Activated CD8-positive, alpha-beta T cell treated with anti-CD3 and anti-CD28 coated beads for 36 hours (primary cell): ENCODE results near the gene B3GLCT. TPM values are rescaled to one million over a fixed set of nuclear protein-coding genes. Genes with fewer than 3 reads are reported as not detected.

ENCODE experiments used
- ATAC-seq: fragments of 200-7000 bp; cut with Tn5 transposase; one replicate; pipeline ENCODE4 v1.10.0; 2021; ENCODE audit warnings: mild to moderate bottlenecking, moderate library complexity
- CTCF ChIA-PET: fragments of 350-600 bp; sonication (Branson Sonifier 250); formaldehyde crosslinking; loops from one replicate; lab custom pipeline; 2021; ENCODE audit warnings: antibody characterized with exemption; lab: Charles Lee
- POLR2A ChIA-PET: fragments of 350-600 bp; sonication (Branson Sonifier 250); formaldehyde crosslinking; loops from one replicate; lab custom pipeline; 2021; ENCODE audit warnings: antibody characterized with exemption; lab: Charles Lee
- DNase-seq: peaks from one replicate; pipeline ENCODE4 v3.0.0-alpha.2; 2020
- H3K27ac Mint-ChIP-seq: one replicate; pipeline ENCODE4 v1.8.0; 2021; ENCODE audit warnings: mild to moderate bottlenecking, mixed read lengths
- H3K27me3 Mint-ChIP-seq: one replicate; pipeline ENCODE4 v1.8.0; 2021; ENCODE audit warnings: mixed read lengths
- H3K36me3 Mint-ChIP-seq: one replicate; pipeline ENCODE4 v1.8.0; 2021; ENCODE audit warnings: low read depth, mixed read lengths
- H3K4me1 Mint-ChIP-seq: one replicate; pipeline ENCODE4 v1.8.0; 2021; ENCODE audit warnings: low read depth, mixed read lengths
- H3K4me3 Mint-ChIP-seq: one replicate; pipeline ENCODE4 v1.8.0; 2021; ENCODE audit warnings: mild to moderate bottlenecking, moderate library complexity, mixed read lengths
- H3K9me3 Mint-ChIP-seq: one replicate; pipeline ENCODE4 v1.8.0; 2021; ENCODE audit warnings: mixed read lengths
- intact Hi-C: fragments of 100-400 bp; cut with micrococcal nuclease; formaldehyde crosslinking; loops from one replicate; pipeline ENCODE4 v1.10.0; 2022
- total RNA-seq, 2 experiments: library from RNA; stranded (reverse); gene quantifications; one replicate each; pipeline ENCODE4 v1.2.3, GENCODE V29; 2021
- TF ChIP-seq, protein P1 (sequence below): fragments of 200-600 bp; IDR thresholded peaks from one replicate; pipeline ENCODE4 v1.8.0; 2022; ENCODE audit warnings: antibody characterized with exemption, mild to moderate bottlenecking

B3GLCT gene
- total RNA-seq, 2 experiments from 2014 or later: 2.4 to 2.5 TPM

GRCh38 chr13:31301119-31301518 is 101.3 kb downstream of the B3GLCT start:
- TF ChIP-seq, protein P1, sequence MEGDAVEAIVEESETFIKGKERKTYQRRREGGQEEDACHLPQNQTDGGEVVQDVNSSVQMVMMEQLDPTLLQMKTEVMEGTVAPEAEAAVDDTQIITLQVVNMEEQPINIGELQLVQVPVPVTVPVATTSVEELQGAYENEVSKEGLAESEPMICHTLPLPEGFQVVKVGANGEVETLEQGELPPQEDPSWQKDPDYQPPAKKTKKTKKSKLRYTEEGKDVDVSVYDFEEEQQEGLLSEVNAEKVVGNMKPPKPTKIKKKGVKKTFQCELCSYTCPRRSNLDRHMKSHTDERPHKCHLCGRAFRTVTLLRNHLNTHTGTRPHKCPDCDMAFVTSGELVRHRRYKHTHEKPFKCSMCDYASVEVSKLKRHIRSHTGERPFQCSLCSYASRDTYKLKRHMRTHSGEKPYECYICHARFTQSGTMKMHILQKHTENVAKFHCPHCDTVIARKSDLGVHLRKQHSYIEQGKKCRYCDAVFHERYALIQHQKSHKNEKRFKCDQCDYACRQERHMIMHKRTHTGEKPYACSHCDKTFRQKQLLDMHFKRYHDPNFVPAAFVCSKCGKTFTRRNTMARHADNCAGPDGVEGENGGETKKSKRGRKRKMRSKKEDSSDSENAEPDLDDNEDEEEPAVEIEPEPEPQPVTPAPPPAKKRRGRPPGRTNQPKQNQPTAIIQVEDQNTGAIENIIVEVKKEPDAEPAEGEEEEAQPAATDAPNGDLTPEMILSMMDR: no peak
- no peaks in the 10 kb centered on the region for H3K4me1 Mint-ChIP-seq
- DNase-seq (no peak), ATAC-seq (no peak)
- no peaks in the 10 kb centered on the region for H3K27me3 Mint-ChIP-seq
- peaks cover 3% of the 10 kb centered on the region for H3K9me3 Mint-ChIP-seq
- peaks cover 43% of the 10 kb centered on the region for H3K36me3 Mint-ChIP-seq
- no peak overlapping the region for H3K27ac Mint-ChIP-seq
- CTCF ChIA-PET: no interaction called here
- H3K4me3 Mint-ChIP-seq: no peak overlapping the region
- POLR2A ChIA-PET: no interaction called here
- intact Hi-C loops: no loop called here

- Mint-ChIP-seq H3K4me3 (no peak overlapping the region), H3K9me3 (peaks cover 42% of the 10 kb centered on the region), H3K4me1 (no peaks in the 10 kb centered on the region), H3K36me3 (peaks cover 48% of the 10 kb centered on the region), H3K27me3 (no peaks in the 10 kb centered on the region), H3K27ac (no peak overlapping the region)
- TF ChIP-seq, protein P1: no peak
- intact Hi-C loops: no loop called here
- ATAC-seq (no peak), DNase-seq (no peak)
- ChIA-PET POLR2A (no interaction called here), CTCF (no interaction called here)
Observed at GRCh38 chr13:31310356-31310755, 110.6 kb downstream of the B3GLCT start.

- H3K27ac Mint-ChIP-seq: no peak overlapping the region
- intact Hi-C loops: no loop called here
- H3K4me3 Mint-ChIP-seq: no peak overlapping the region
- peaks cover 48% of the 10 kb centered on the region for H3K36me3 Mint-ChIP-seq
- POLR2A ChIA-PET: no interaction called here
- H3K9me3 Mint-ChIP-seq: peaks cover 43% of the 10 kb centered on the region
- ATAC-seq (no peak), DNase-seq (no peak)
- TF ChIP-seq, protein P1: no peak
- no peaks in the 10 kb centered on the region for H3K4me1 Mint-ChIP-seq
- no peaks in the 10 kb centered on the region for H3K27me3 Mint-ChIP-seq
- CTCF ChIA-PET: interaction anchor here (0.8 kb wide), 1 partner anchor 17 kb away, joined by 3 read pairs; no protein-coding TSS in a partner anchor
Observed at GRCh38 chr13:31310786-31311185, 111.0 kb downstream of the B3GLCT start.

- H3K9me3 Mint-ChIP-seq: peaks cover 45% of the 10 kb centered on the region
- POLR2A ChIA-PET: no interaction called here
- no peak overlapping the region for H3K4me3 Mint-ChIP-seq
- DNase-seq (no peak), ATAC-seq (no peak)
- TF ChIP-seq, protein P1: no peak
- peaks cover 55% of the 10 kb centered on the region for H3K36me3 Mint-ChIP-seq
- no peaks in the 10 kb centered on the region for H3K27me3 Mint-ChIP-seq
- CTCF ChIA-PET: interaction anchor here (0.6 kb wide), 1 partner anchor 747 kb away, joined by 3 read pairs; no protein-coding TSS in a partner anchor
- intact Hi-C loops: no loop called here
- no peak overlapping the region for H3K27ac Mint-ChIP-seq
- H3K4me1 Mint-ChIP-seq: no peaks in the 10 kb centered on the region
Observed at GRCh38 chr13:31311921-31312320, 112.1 kb downstream of the B3GLCT start.

GRCh38 chr13:31314961-31315360 is 115.2 kb downstream of the B3GLCT start:
- DNase-seq: no peak
- H3K27ac Mint-ChIP-seq: no peak overlapping the region
- peaks cover 45% of the 10 kb centered on the region for H3K36me3 Mint-ChIP-seq
- intact Hi-C loops: no loop called here
- ATAC-seq: no peak
- ChIA-PET POLR2A (no interaction called here), CTCF (no interaction called here)
- TF ChIP-seq, protein P1: no peak
- H3K4me1 Mint-ChIP-seq: no peaks in the 10 kb centered on the region
- no peaks in the 10 kb centered on the region for H3K27me3 Mint-ChIP-seq
- no peak overlapping the region for H3K4me3 Mint-ChIP-seq
- peaks cover 31% of the 10 kb centered on the region for H3K9me3 Mint-ChIP-seq
